ENCODE data around the gene ADRA2C. TPM values are rescaled to one million over a fixed set of nuclear protein-coding genes. Genes with fewer than 3 reads are reported as not detected.

ADRA2C gene
- polyA plus RNA-seq, 1 experiment: not detected

GRCh38 chr4:3762753-3763549 lies 3.2 kb upstream of the ADRA2C start:
- no peak overlapping the region for H3K27ac ChIP-seq (ENCODE audit: low read depth, low read length)
- POLR2A ChIA-PET: no interaction called here
- no peak for DNase-seq (ENCODE audit: low read depth, low spot score)
- CTCF ChIA-PET: no interaction called here
- TF ChIP-seq, protein P1, sequence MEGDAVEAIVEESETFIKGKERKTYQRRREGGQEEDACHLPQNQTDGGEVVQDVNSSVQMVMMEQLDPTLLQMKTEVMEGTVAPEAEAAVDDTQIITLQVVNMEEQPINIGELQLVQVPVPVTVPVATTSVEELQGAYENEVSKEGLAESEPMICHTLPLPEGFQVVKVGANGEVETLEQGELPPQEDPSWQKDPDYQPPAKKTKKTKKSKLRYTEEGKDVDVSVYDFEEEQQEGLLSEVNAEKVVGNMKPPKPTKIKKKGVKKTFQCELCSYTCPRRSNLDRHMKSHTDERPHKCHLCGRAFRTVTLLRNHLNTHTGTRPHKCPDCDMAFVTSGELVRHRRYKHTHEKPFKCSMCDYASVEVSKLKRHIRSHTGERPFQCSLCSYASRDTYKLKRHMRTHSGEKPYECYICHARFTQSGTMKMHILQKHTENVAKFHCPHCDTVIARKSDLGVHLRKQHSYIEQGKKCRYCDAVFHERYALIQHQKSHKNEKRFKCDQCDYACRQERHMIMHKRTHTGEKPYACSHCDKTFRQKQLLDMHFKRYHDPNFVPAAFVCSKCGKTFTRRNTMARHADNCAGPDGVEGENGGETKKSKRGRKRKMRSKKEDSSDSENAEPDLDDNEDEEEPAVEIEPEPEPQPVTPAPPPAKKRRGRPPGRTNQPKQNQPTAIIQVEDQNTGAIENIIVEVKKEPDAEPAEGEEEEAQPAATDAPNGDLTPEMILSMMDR (IDR thresholded peaks at IDR 0.05; ENCODE audit: low read depth, low read length): no peak
- peaks cover 4% of the 10 kb centered on the region; the same call in 1 of the 2 replicates for H3K9me3 ChIP-seq (ENCODE audit: control insufficient read depth, insufficient read depth, low read length)
- no peak overlapping the region for H3K4me3 ChIP-seq (ENCODE audit: low read depth, low read length)
- peaks cover 18% of the 10 kb centered on the region for H3K27me3 ChIP-seq (ENCODE audit: control insufficient read depth, insufficient read depth, low read length)

DNA sequence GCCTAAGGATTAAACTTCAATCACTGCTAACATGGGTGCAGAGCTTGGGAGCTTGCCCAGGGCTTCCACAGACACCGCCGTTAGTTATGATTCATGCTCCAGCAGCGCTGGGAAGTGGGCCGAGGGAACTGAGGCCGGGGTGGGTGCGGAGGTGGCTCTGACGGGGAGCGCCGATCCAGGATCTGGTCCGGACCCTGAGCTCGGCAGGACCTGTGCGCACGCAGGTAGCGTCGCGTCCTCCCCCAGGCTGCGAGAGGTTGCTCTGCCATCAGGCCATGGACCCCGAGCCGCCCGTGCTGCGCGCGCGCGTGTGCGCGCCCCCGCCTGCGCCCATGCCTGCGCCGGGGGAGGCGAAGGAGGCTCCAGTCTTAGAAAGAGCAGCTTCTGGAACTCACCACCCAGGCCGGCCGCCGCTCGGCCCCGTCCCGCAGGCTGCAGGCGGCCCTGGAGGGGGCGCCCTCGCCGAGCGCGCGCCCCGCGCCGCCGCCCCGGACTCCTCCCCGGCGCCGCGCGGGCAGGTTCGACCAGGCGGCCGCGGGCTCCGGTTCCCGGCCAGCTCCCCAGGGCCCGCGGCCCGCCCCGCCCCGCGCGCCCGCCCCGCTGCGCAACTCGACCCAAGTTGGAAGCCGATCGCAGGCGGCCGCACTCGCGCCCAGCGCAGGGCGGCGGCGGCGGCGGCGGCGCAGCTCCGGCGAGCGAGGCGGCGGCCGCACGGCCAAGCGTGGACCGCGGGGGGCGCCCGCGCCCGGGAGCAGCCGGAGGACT lies 732 bp upstream of the ADRA2C start:
- H3K4me3 ChIP-seq (ENCODE audit: low read depth, low read length): peak overlapping the region; percentile 31; the same call in 1 of the 2 replicates
- TF ChIP-seq, protein P1 (IDR thresholded peaks at IDR 0.05; ENCODE audit: low read depth, low read length): no peak
- no peak for DNase-seq (ENCODE audit: low read depth, low spot score)
- peaks cover 36% of the 10 kb centered on the region for H3K27me3 ChIP-seq (ENCODE audit: control insufficient read depth, insufficient read depth, low read length)
- peaks cover 4% of the 10 kb centered on the region; the same call in 1 of the 2 replicates for H3K9me3 ChIP-seq (ENCODE audit: control insufficient read depth, insufficient read depth, low read length)
- POLR2A ChIA-PET: no interaction called here
- CTCF ChIA-PET: interaction anchor here (1.3 kb wide), 1 partner anchor 177 kb away, joined by 5 read pairs; no protein-coding TSS in a partner anchor
- no peak overlapping the region for H3K27ac ChIP-seq (ENCODE audit: low read depth, low read length)

DNA sequence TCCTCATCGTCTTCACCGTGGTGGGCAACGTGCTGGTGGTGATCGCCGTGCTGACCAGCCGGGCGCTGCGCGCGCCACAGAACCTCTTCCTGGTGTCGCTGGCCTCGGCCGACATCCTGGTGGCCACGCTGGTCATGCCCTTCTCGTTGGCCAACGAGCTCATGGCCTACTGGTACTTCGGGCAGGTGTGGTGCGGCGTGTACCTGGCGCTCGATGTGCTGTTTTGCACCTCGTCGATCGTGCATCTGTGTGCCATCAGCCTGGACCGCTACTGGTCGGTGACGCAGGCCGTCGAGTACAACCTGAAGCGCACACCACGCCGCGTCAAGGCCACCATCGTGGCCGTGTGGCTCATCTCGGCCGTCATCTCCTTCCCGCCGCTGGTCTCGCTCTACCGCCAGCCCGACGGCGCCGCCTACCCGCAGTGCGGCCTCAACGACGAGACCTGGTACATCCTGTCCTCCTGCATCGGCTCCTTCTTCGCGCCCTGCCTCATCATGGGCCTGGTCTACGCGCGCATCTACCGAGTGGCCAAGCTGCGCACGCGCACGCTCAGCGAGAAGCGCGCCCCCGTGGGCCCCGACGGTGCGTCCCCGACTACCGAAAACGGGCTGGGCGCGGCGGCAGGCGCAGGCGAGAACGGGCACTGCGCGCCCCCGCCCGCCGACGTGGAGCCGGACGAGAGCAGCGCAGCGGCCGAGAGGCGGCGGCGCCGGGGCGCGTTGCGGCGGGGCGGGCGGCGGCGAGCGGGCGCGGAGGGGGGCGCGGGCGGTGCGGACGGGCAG lies 792 bp downstream of the ADRA2C start:
- Histone ChIP-seq H3K27ac (ENCODE audit: low read depth, low read length) (no peak overlapping the region), H3K4me3 (ENCODE audit: low read depth, low read length) (no peak overlapping the region), H3K9me3 (ENCODE audit: control insufficient read depth, insufficient read depth, low read length) (peaks cover 4% of the 10 kb centered on the region; the same call in 1 of the 2 replicates), H3K27me3 (ENCODE audit: control insufficient read depth, insufficient read depth, low read length) (peaks cover 48% of the 10 kb centered on the region)
- no peak for DNase-seq (ENCODE audit: low read depth, low spot score)
- CTCF ChIA-PET: no interaction called here
- TF ChIP-seq, protein P1 (IDR thresholded peaks at IDR 0.05; ENCODE audit: low read depth, low read length): no peak
- POLR2A ChIA-PET: no interaction called here

- peaks cover 51% of the 10 kb centered on the region for H3K27me3 ChIP-seq (ENCODE audit: control insufficient read depth, insufficient read depth, low read length)
- CTCF ChIA-PET: no interaction called here
- TF ChIP-seq, protein P1 (IDR thresholded peaks at IDR 0.05; ENCODE audit: low read depth, low read length): no peak
- no peak for DNase-seq (ENCODE audit: low read depth, low spot score)
- H3K27ac ChIP-seq (ENCODE audit: low read depth, low read length): no peak overlapping the region
- POLR2A ChIA-PET: no interaction called here
- no peak overlapping the region for H3K4me3 ChIP-seq (ENCODE audit: low read depth, low read length)
- H3K9me3 ChIP-seq (ENCODE audit: control insufficient read depth, insufficient read depth, low read length): peaks cover 4% of the 10 kb centered on the region; the same call in 1 of the 2 replicates
Observed at GRCh38 chr4:3767570-3768288, 1.5 kb downstream of the ADRA2C start.

Data from AG04450 (cell line).